DND-41 (cell line): Measurements from ENCODE around the gene LRFN2.

Experiments
- EZH2 ChIP-seq: IDR thresholded peaks from 3 replicates; pipeline ENCODE4 v1.6.1; 2012; ENCODE audit warnings: borderline replicate concordance, low read depth, mild to moderate bottlenecking, moderate library complexity, low read length, inconsistent platforms; ENCODE audit not compliant: severe bottlenecking
- TF ChIP-seq, protein P1 (sequence below): IDR thresholded peaks from 2 replicates; pipeline ENCODE4 v1.5.1; 2012; ENCODE audit warnings: borderline replicate concordance, low read length, moderate library complexity, mild to moderate bottlenecking; ENCODE audit not compliant: poor library complexity, severe bottlenecking; ENCODE audit errors: extremely low read depth

DNA sequence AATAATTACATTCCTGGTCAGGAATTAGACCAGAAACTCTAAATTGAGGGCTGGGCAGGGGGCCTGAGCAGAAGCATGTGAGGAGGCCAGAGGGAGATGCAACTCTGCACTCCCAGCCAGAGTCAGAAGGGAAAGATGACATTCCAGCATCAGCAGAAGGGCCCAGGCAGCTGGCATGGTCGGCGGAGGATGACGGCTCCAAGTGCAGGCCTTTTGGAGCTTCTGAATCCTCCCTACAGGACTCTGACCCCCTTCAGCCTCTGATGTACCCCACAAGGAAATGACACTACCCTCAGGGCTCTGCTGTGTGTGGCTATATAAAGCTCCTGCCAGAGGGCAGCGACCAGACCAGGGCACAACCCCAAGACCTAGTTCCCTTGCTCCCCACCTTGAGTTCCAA, 1.9 kb downstream of the LRFN2 start:
- TF ChIP-seq, protein P1, sequence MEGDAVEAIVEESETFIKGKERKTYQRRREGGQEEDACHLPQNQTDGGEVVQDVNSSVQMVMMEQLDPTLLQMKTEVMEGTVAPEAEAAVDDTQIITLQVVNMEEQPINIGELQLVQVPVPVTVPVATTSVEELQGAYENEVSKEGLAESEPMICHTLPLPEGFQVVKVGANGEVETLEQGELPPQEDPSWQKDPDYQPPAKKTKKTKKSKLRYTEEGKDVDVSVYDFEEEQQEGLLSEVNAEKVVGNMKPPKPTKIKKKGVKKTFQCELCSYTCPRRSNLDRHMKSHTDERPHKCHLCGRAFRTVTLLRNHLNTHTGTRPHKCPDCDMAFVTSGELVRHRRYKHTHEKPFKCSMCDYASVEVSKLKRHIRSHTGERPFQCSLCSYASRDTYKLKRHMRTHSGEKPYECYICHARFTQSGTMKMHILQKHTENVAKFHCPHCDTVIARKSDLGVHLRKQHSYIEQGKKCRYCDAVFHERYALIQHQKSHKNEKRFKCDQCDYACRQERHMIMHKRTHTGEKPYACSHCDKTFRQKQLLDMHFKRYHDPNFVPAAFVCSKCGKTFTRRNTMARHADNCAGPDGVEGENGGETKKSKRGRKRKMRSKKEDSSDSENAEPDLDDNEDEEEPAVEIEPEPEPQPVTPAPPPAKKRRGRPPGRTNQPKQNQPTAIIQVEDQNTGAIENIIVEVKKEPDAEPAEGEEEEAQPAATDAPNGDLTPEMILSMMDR = no peak
- no peak for TF ChIP-seq EZH2
